Pancreas (tissue), 10 donors: ENCODE results near the gene FOXM1. TPM values are rescaled to one million over a fixed set of nuclear protein-coding genes. Genes with fewer than 3 reads are reported as not detected.

Experiments used
- ATAC-seq, 4 donors: fragments of 200-7000 bp; cut with Tn5 transposase; one replicate each; pipeline versions ENCODE4 v1.8.0 to v1.9.1; 2020; ENCODE audit warnings: mild to moderate bottlenecking in 4 of 4, moderate library complexity in 4 of 4
- DNase-seq, 6 donors: peaks; one replicate each; pipeline ENCODE4 v3.0.0-alpha.2; 2020
- FAIRE-seq: peaks from 2 replicates; lab custom pipeline; 2012; peaks lifted over from hg19 to GRCh38; lab: Jason Lieb, UNC
- H3K27ac ChIP-seq, 4 donors: fragments of 200-600 bp; sonication (generic); 1 replicate in 3 of 4; 2 replicates in 1 of 4; pipeline versions ENCODE4 v1.5.0 to v1.8.0; 2020
- H3K27me3 ChIP-seq, 4 donors: fragments of 200-600 bp; one replicate each; pipeline ENCODE4 v1.8.0; 2021
- H3K36me3 ChIP-seq, 3 donors: fragments of 200-600 bp; sonication (generic) in 1 of 3; one replicate each; pipeline versions ENCODE4 v1.5.0 to v1.8.0; 2020 to 2021
- H3K4me1 ChIP-seq, 3 donors: fragments of 200-600 bp; one replicate each; pipeline ENCODE4 v1.8.0; 2021
- H3K4me3 ChIP-seq, 4 donors: fragments of 200-600 bp; sonication (generic) in 2 of 4; one replicate each; pipeline versions ENCODE4 v1.5.0 to v1.8.0; 2020 to 2021
- H3K9me3 ChIP-seq, 4 donors: fragments of 200-600 bp; one replicate each; pipeline ENCODE4 v1.8.0; 2021
- CTCF ChIP-seq, 4 donors: fragments of 200-600 bp; sonication (generic) in 3 of 4; IDR thresholded peaks; one replicate each; pipeline versions ENCODE4 v1.5.0 to v1.8.0; 2021; ENCODE audit warnings: antibody characterized with exemption in 4 of 4
- WGBS, 2 donors: extraction: QIAGEN DNeasy Blood & Tissue Kit; methylation state at CpG; one replicate each; pipeline ENCODE4 v1.1.7; 2013; 5-methylcytosine and 5-hydroxymethylcytosine counted together
- intact Hi-C, 3 donors: fragments of 100-400 bp; cut with DNase I; formaldehyde crosslinking; loops; one replicate each; pipeline versions ENCODE4 v1.11.1 to v1.14.2; 2022
- polyA plus RNA-seq, 2 donors: library from polyadenylated mRNA; stranded (reverse); fragments of 200-250 nt; gene quantifications; one replicate each; pipeline ENCODE4 v1.2.3, GENCODE V29; 2013
- total RNA-seq, 6 donors: library from RNA; stranded (reverse); fragmentation: NEBNext Ultra II Directional in 4 of 6; extraction: Animal tissue kit (Norgen Biotek cat#: 25700) in 4 of 6; gene quantifications; one replicate each; pipeline versions ENCODE4 v1.2.1 to v1.2.4, GENCODE V29; 2021 to 2023
- donor health status: healthy with polysubstance abuse.
- donor health status: DM: no; HTN: no; CAD: no; lungs with moderate emphysema.
- donor health status: DM: no; HTN: no; CAD: no.
- donor health status: control.
- donor health status: control.
- donor health status: Bipolar disorder and iron deficiency.
- donor health status: DM: yes; HTN: yes; CAD: no.
- donor health status: DM: no; HTN: no; CAD: no.
- donor health status: DM: no; HTN: no; CAD: no.
- donor health status: DM: yes; HTN: yes; CAD: no.

Gene FOXM1
- total and polyA plus RNA-seq, 8 donors: 0.12 to 1.5 (median 0.60) TPM; not detected in 1

- FAIRE-seq (no peak), ATAC-seq (no peak), DNase-seq (no peak)
- Histone ChIP-seq H3K27ac (no peak overlapping the region), H3K27me3 (no peaks in the 10 kb centered on the region), H3K4me1 (no peaks in the 10 kb centered on the region), H3K4me3 (no peak overlapping the region), H3K36me3 (peaks cover 3 to 21% (median 7%) of the 10 kb centered on the region in 3 donors), H3K9me3 (no peaks in the 10 kb centered on the region)
- TF ChIP-seq CTCF (IDR thresholded peaks at IDR 0.05): no peak
- 98 to 100% methylated on average over 2 of the region's 2 CpGs for WGBS, 2 donors
- intact Hi-C loops: no loop called here
These were observed 45.4 kb upstream of the FOXM1 start for GRCh38 chr12:2922329-2922728.

DNA sequence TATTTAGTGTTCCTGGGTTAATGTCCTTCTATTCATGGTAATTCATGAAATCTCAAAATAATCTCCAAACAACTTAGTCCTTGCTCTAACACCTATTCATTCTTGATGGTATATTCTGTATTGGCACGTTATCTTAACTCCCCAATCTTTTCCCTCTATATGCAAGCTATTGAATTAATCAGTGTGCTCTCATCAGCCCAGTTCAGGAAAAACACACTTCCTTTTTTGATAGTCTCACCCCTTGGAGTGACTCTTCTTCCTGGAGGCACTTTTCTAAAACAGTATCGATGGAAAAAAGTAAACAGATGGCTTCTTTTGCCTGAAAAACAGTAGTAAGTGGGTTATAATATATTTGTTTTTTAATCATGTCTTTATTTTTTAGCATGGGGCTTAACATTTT is 42.3 kb upstream of the FOXM1 start:
- H3K27me3 ChIP-seq: no peaks in the 10 kb centered on the region
- ATAC-seq (no peak), FAIRE-seq (no peak), DNase-seq (no peak)
- H3K27ac ChIP-seq: no peak overlapping the region
- no peak overlapping the region for H3K4me3 ChIP-seq
- WGBS, 2 donors: 90 to 95% methylated on average over 2 of the region's 2 CpGs
- no peak for TF ChIP-seq CTCF (IDR thresholded peaks at IDR 0.05)
- peaks cover 3 to 17% (median 4%) of the 10 kb centered on the region in 3 donors for H3K36me3 ChIP-seq
- H3K4me1 ChIP-seq: no peaks in the 10 kb centered on the region
- intact Hi-C loops: no loop called here
- H3K9me3 ChIP-seq: no peaks in the 10 kb centered on the region

- H3K27ac ChIP-seq: no peak overlapping the region
- 95 to 99% methylated on average over 3 of the region's 3 CpGs for WGBS, 2 donors
- H3K9me3 ChIP-seq: no peaks in the 10 kb centered on the region
- H3K27me3 ChIP-seq: no peaks in the 10 kb centered on the region
- TF ChIP-seq CTCF (IDR thresholded peaks at IDR 0.05): no peak
- H3K4me1 ChIP-seq: peaks cover 0 to 4% (median 0%) of the 10 kb centered on the region in 3 donors
- intact Hi-C loops: no loop called here
- no peak for DNase-seq
- no peak for ATAC-seq
- H3K4me3 ChIP-seq: no peak overlapping the region
- H3K36me3 ChIP-seq: peaks cover 0 to 6% (median 3%) of the 10 kb centered on the region in 3 donors
- no peak for FAIRE-seq
These were observed 35.2 kb upstream of the FOXM1 start for GRCh38 chr12:2912216-2912575.

- Histone ChIP-seq H3K4me1 (peaks cover 0 to 4% (median 0%) of the 10 kb centered on the region in 3 donors), H3K4me3 (no peak overlapping the region), H3K36me3 (no peaks in the 10 kb centered on the region), H3K9me3 (no peaks in the 10 kb centered on the region), H3K27me3 (no peaks in the 10 kb centered on the region), H3K27ac (no peak overlapping the region)
- no peak for TF ChIP-seq CTCF (IDR thresholded peaks at IDR 0.05)
- FAIRE-seq (no peak), DNase-seq (no peak), ATAC-seq (no peak)
- WGBS, 2 donors: 94 to 100% methylated on average over 2 of the region's 2 CpGs
- intact Hi-C loops: no loop called here
These were observed 27.3 kb upstream of the FOXM1 start for GRCh38 chr12:2904260-2904659.

GRCh38 chr12:2902272-2902880 is 25.4 kb upstream of the FOXM1 start:
- DNase-seq (peak in 1 of 6 donors; percentile 19), ATAC-seq (peak; percentile 50 to 94 (median 73)), FAIRE-seq (no peak)
- H3K4me1 ChIP-seq: no peaks in the 10 kb centered on the region
- no peak for TF ChIP-seq CTCF (IDR thresholded peaks at IDR 0.05)
- intact Hi-C loops: no loop called here
- WGBS, 2 donors: 7 to 9% methylated on average over 4 of the region's 4 CpGs
- H3K36me3 ChIP-seq: no peaks in the 10 kb centered on the region
- H3K9me3 ChIP-seq: no peaks in the 10 kb centered on the region
- no peak overlapping the region for H3K4me3 ChIP-seq
- H3K27ac ChIP-seq: no peak overlapping the region
- no peaks in the 10 kb centered on the region for H3K27me3 ChIP-seq
